Natural killer cell (primary cell): ENCODE measurements around the gene PEAK1. TPM values are rescaled to one million over a fixed set of nuclear protein-coding genes. Genes with fewer than 3 reads are reported as not detected.
A peak's percentile ranks its signal among the peaks of the same experiment; 100 is the strongest.

Source experiments
- ATAC-seq, 3 donors: fragments of 150-1000 bp in 2 of 3; fragments of 200-7000 bp in 1 of 3; cut with Tn5 transposase; 1 replicate in 1 of 3; 2 replicates in 2 of 3; pipeline ENCODE4 v1.10.0; 2021; ENCODE audit warnings: mild to moderate bottlenecking in 2 of 3, moderate library complexity in 2 of 3
- DNase-seq, 2 donors: peaks; one replicate each; pipeline versions ENCODE4 v3.0.0 to v3.0.0-alpha.2; 2013 to 2021; ENCODE audit warnings: mixed read lengths in 1 of 2
- H3K27ac ChIP-seq: one replicate; pipeline ENCODE4 v1.5.1; 2013; ENCODE audit warnings: mild to moderate bottlenecking, low read length
- H3K27me3 ChIP-seq: one replicate; pipeline ENCODE4 v1.6.1; 2013; ENCODE audit warnings: low read length; ENCODE audit not compliant: control insufficient read depth, insufficient read depth
- H3K36me3 ChIP-seq: one replicate; pipeline ENCODE4 v1.6.1; 2013; ENCODE audit warnings: low read length; ENCODE audit not compliant: control insufficient read depth, insufficient read depth
- H3K4me1 ChIP-seq: one replicate; pipeline ENCODE4 v1.6.1; 2013; ENCODE audit warnings: low read length; ENCODE audit not compliant: control insufficient read depth, insufficient read depth
- H3K4me3 ChIP-seq: one replicate; pipeline ENCODE4 v1.5.1; 2013; ENCODE audit warnings: low read length
- H3K9me3 ChIP-seq: one replicate; pipeline ENCODE4 v1.6.1; 2013; ENCODE audit warnings: low read length; ENCODE audit not compliant: control insufficient read depth, insufficient read depth
- H3K27ac Mint-ChIP-seq, 2 donors: one replicate each; pipeline ENCODE4 v1.8.0; 2022; ENCODE audit warnings: mild to moderate bottlenecking in 2 of 2, mixed read lengths in 2 of 2, moderate library complexity in 1 of 2
- H3K27me3 Mint-ChIP-seq, 2 donors: one replicate each; pipeline ENCODE4 v1.8.0; 2022; ENCODE audit warnings: low read depth in 2 of 2, mixed read lengths in 2 of 2
- H3K36me3 Mint-ChIP-seq: one replicate; pipeline ENCODE4 v1.8.0; 2022; ENCODE audit warnings: mixed read lengths
- H3K4me1 Mint-ChIP-seq, 2 donors: one replicate each; pipeline ENCODE4 v1.8.0; 2022; ENCODE audit warnings: mixed read lengths in 2 of 2
- H3K4me3 Mint-ChIP-seq: one replicate; pipeline ENCODE4 v1.8.0; 2022; ENCODE audit warnings: mild to moderate bottlenecking, moderate library complexity, mixed read lengths
- H3K9me3 Mint-ChIP-seq, 2 donors: one replicate each; pipeline ENCODE4 v1.8.0; 2022; ENCODE audit warnings: mixed read lengths in 2 of 2
- WGBS: methylation state at CpG from one replicate; pipeline ENCODE4 v1.1.7; 2013; ENCODE audit warnings: missing lambda C conversion rate; ENCODE audit not compliant: insufficient coverage; 5-methylcytosine and 5-hydroxymethylcytosine counted together
- intact Hi-C: fragments of 100-400 bp; cut with micrococcal nuclease; formaldehyde crosslinking; loops from one replicate; pipeline ENCODE4 v1.14.2; 2022
- total RNA-seq, 4 donors: library from RNA; stranded (reverse); fragments of 120-200 nt in 1 of 4; gene quantifications; one replicate each; pipeline versions ENCODE4 v1.2.3 to v1.2.4, GENCODE V29; 2013 to 2022
- TF ChIP-seq, protein P1 (sequence below): fragments of 200-600 bp; IDR thresholded peaks from one replicate; pipeline ENCODE4 v1.8.0; 2022; ENCODE audit warnings: antibody characterized with exemption

PEAK1 gene
- total RNA-seq, 3 donors from 2014 or later (not counting 1 experiment from before 2014, with no cell fraction given): 59.3 to 73.9 (median 69.1) TPM

DNA sequence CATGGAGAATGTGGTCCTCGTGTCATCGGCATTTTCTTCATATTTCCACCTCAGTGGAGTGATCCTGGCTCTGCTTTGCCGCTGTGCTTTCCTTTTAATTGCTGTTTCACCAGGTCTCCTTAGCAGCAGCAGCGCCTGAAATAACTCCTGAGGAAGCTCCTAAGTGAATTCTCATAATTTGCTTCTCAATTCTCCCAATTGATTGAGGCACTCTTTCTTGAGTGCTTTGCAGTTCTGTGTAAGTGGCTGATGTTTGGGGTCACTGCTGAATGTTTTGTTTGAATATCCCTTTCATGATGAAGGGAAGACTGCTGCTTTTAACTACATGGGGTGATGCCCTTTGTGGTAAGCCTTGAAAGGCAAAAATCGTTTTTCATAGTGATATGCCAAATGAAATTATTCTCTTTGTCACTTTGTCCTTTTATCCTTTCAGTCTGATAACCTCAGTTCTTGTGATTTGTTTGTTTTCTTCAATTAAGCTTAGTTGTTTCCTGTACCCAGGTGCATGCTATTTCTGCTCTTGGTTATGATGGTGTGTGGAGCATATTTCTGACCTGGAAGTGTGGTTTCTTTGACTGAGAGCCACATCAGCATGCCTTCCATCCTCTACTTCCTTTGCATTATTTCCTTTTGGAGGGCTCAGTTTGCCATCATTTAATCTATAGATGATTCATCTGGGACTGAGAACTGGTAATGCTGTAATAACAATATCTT lies 37.4 kb upstream of the PEAK1 start:
- Mint-ChIP-seq H3K9me3 (no peaks in the 10 kb centered on the region), H3K4me1 (peaks cover 23 to 33% of the 10 kb centered on the region in 2 donors), H3K27ac (peak overlapping the region; percentile 14 to 32), H3K4me3 (no peak overlapping the region), H3K27me3 (no peaks in the 10 kb centered on the region), H3K36me3 (peaks cover 15% of the 10 kb centered on the region)
- DNase-seq (peak in 1 of 2 donors; percentile 7), ATAC-seq (no peak)
- H3K9me3 ChIP-seq: no peaks in the 10 kb centered on the region
- TF ChIP-seq, protein P1, sequence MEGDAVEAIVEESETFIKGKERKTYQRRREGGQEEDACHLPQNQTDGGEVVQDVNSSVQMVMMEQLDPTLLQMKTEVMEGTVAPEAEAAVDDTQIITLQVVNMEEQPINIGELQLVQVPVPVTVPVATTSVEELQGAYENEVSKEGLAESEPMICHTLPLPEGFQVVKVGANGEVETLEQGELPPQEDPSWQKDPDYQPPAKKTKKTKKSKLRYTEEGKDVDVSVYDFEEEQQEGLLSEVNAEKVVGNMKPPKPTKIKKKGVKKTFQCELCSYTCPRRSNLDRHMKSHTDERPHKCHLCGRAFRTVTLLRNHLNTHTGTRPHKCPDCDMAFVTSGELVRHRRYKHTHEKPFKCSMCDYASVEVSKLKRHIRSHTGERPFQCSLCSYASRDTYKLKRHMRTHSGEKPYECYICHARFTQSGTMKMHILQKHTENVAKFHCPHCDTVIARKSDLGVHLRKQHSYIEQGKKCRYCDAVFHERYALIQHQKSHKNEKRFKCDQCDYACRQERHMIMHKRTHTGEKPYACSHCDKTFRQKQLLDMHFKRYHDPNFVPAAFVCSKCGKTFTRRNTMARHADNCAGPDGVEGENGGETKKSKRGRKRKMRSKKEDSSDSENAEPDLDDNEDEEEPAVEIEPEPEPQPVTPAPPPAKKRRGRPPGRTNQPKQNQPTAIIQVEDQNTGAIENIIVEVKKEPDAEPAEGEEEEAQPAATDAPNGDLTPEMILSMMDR: no peak
- intact Hi-C loops: no loop called here
- H3K36me3 ChIP-seq: peaks cover 17% of the 10 kb centered on the region
- no peaks in the 10 kb centered on the region for H3K4me1 ChIP-seq
- no peak overlapping the region for H3K4me3 ChIP-seq
- H3K27me3 ChIP-seq: no peaks in the 10 kb centered on the region
- no peak overlapping the region for H3K27ac ChIP-seq
- WGBS: 99% methylated on average over 4 of the region's 5 CpGs

DNA sequence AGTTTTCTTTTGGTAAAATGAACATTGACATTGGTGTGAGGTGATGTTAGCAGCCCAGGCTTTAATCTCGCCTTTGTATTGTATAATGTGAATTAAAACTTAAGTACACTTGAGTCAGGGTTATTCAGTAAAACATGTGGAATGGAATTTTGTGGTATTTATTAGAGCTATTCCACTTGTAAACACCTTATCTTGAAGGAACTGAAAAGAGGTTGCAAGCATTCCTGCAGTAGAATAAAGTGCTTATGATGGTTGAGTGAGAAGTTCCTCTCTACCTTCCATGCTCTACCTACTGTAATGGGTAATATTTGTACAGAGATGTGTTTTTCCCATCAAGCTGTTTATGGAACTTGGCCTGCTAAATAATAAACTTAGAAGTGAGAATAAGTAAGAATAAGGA lies 36.8 kb upstream of the PEAK1 start:
- no peaks in the 10 kb centered on the region for H3K4me1 ChIP-seq
- H3K4me3 ChIP-seq: no peak overlapping the region
- H3K9me3 Mint-ChIP-seq: no peaks in the 10 kb centered on the region
- peaks cover 23 to 37% of the 10 kb centered on the region in 2 donors for H3K4me1 Mint-ChIP-seq
- H3K27me3 Mint-ChIP-seq: no peaks in the 10 kb centered on the region
- no peak overlapping the region for H3K27ac ChIP-seq
- TF ChIP-seq, protein P1: no peak
- DNase-seq: no peak
- peaks cover 15% of the 10 kb centered on the region for H3K36me3 ChIP-seq
- no peaks in the 10 kb centered on the region for H3K27me3 ChIP-seq
- intact Hi-C loops: no loop called here
- ATAC-seq: no peak
- 87% methylated on average over 1 of the region's 1 CpG for WGBS
- H3K9me3 ChIP-seq: no peaks in the 10 kb centered on the region
- H3K27ac Mint-ChIP-seq: no peak overlapping the region
- no peak overlapping the region for H3K4me3 Mint-ChIP-seq
- peaks cover 15% of the 10 kb centered on the region for H3K36me3 Mint-ChIP-seq

DNA sequence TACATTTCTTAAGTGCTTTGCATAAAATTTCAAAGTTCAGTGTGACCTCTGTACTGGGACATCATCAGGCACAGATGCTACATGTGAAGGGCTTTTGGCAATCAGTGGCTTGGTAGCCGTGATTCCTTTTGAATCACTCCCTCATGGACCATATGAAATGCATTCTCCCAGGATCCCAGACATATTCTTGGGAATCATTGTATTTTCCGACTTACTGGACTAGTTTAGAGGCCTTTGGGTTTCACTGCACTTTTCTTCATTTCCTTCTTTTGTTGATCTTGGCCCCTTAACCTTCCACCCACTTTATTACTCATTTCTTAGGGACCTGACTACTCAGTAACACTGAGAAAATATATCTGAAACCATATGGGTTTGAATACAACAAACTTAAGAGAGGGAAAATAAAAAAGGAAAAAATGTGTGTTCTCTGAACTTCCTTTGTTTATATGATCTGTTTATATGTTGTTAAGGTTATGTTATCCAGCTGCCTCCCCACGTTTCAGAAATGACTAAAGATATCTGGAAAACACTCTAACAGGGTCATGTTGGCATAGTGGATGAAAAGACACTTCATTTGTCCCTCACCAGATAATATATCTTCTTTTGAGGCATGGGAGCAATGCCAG lies 35.9 kb upstream of the PEAK1 start:
- peaks cover 23 to 37% of the 10 kb centered on the region in 2 donors for H3K4me1 Mint-ChIP-seq
- Histone ChIP-seq H3K27ac (no peak overlapping the region), H3K4me1 (no peaks in the 10 kb centered on the region), H3K27me3 (no peaks in the 10 kb centered on the region), H3K36me3 (peaks cover 13% of the 10 kb centered on the region), H3K4me3 (no peak overlapping the region), H3K9me3 (no peaks in the 10 kb centered on the region)
- no peaks in the 10 kb centered on the region for H3K9me3 Mint-ChIP-seq
- H3K27me3 Mint-ChIP-seq: no peaks in the 10 kb centered on the region
- H3K36me3 Mint-ChIP-seq: peaks cover 15% of the 10 kb centered on the region
- H3K27ac Mint-ChIP-seq: no peak overlapping the region
- intact Hi-C loops: no loop called here
- H3K4me3 Mint-ChIP-seq: no peak overlapping the region
- TF ChIP-seq, protein P1: no peak
- ATAC-seq (no peak), DNase-seq (no peak)
- whole genome bisulfite sequencing: 90% methylated on average over 3 of the region's 3 CpGs
